ENCODE data around the gene GHRL.

The GHRL gene

DNA sequence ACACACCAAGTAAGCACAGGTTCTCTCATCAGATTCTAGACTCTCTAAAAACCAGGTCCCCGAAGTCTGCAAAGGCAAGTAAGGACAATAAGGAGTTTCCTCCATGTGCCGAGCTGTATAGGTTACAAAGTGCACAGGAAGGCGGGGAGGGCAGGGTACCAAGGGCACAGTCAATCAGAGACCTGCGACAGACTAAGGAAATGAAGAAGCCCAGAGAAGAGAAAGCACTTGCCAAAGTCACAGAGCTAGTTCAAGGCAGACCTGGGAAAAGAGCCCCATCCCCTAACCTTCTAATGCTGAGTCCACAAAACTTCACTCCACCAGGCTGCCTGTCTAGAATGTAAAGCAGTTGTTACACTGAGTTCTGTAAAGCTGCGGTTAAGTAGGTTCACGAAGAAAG is 26.5 kb upstream of the GHRL start:
- H3K36me3 ChIP-seq (replicated peaks in 1 of 2; ENCODE audit: control insufficient read depth in 2 of 2, insufficient read depth in 2 of 2, low read length in 2 of 2), result peaks cover 30 to 52% of the 10 kb centered on the region in 2 donors
- WGBS, 2 donors (ENCODE audit: extremely low coverage in 2 of 2, insufficient read length in 2 of 2, insufficient replicate concordance in 1 of 2), result no CpG with 5 or more reads among the region's 6 CpGs
- H2BK12ac ChIP-seq (ENCODE audit: low read length), result no peak overlapping the region
- no peak overlapping the region for H3K18ac ChIP-seq (ENCODE audit: low read length)
- H3K9ac ChIP-seq (ENCODE audit: low read depth, low read length, poor library complexity), result no peak overlapping the region
- H3K27ac ChIP-seq (replicated peaks; ENCODE audit: low read length), result no peak overlapping the region
- H3K4ac ChIP-seq (ENCODE audit: low read length), result no peak overlapping the region
- H3K23ac ChIP-seq (ENCODE audit: low read depth, low read length, poor library complexity), result no peak overlapping the region
- no peak overlapping the region for H2BK120ac ChIP-seq (ENCODE audit: low read depth, low read length)
- H2BK15ac ChIP-seq (ENCODE audit: low read length), result no peak overlapping the region
- H3K9me3 ChIP-seq (replicated peaks in 1 of 2; ENCODE audit: control insufficient read depth in 2 of 2, insufficient read depth in 1 of 2, low read depth in 1 of 2, low read length in 2 of 2), result no peaks in the 10 kb centered on the region
- no peak overlapping the region for H2BK5ac ChIP-seq (ENCODE audit: low read length)
- peak overlapping the region in 1 of 2 donors; percentile 99 for H3K4me3 ChIP-seq (ENCODE audit: low read length in 2 of 2)
- no peak overlapping the region for H3K14ac ChIP-seq (ENCODE audit: low read length)
- no peak overlapping the region for H3K4me2 ChIP-seq (ENCODE audit: insufficient read depth, low read length, poor library complexity, severe bottlenecking)
- peaks cover 0 to 4% (median 0%) of the 10 kb centered on the region in 3 experiments for H3K27me3 ChIP-seq (ENCODE audit: control insufficient read depth in 3 of 3, insufficient read depth in 3 of 3, low read depth in 1 of 3, low read length in 3 of 3)
- no peak overlapping the region for H2AFZ ChIP-seq (ENCODE audit: low read length)
- no peak for DNase-seq (ENCODE audit: low spot score)
- H3K79me1 ChIP-seq (ENCODE audit: low read depth, low read length), result peaks cover 4% of the 10 kb centered on the region
- H4K8ac ChIP-seq (ENCODE audit: low read depth, low read length), result no peak overlapping the region
- H3K4me1 ChIP-seq (ENCODE audit: control insufficient read depth in 2 of 2, insufficient read depth in 1 of 2, low read depth in 1 of 2, low read length in 2 of 2), result peaks cover 3 to 8% of the 10 kb centered on the region in 2 donors
- H4K91ac ChIP-seq (ENCODE audit: low read depth, low read length, poor library complexity), result no peak overlapping the region
- H2AK5ac ChIP-seq (ENCODE audit: low read depth, low read length), result no peak overlapping the region

DNA sequence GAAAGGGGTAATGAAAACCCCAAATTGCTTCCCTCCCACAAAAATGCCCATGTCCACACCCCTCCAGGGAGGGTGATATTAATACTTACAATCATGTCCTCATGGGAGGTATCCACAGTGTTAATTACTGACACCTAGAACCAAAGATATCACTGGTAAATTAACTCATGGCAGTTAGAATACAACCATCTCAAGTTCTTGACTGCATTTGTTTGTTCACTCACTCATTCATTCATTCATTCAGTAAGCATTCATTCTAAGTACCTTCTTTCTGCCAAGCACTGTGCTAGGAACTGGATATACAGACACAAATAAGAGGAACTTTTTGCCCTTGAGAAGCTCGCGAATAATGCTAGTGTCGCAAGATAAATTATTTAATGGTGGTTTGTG is 25.2 kb upstream of the GHRL start:
- no peak overlapping the region for H3K14ac ChIP-seq (ENCODE audit: low read length)
- H2AFZ ChIP-seq (ENCODE audit: low read length), result no peak overlapping the region
- no peak overlapping the region for H3K4ac ChIP-seq (ENCODE audit: low read length)
- no CpG with 5 or more reads among the region's 3 CpGs for WGBS, 2 donors (ENCODE audit: extremely low coverage in 2 of 2, insufficient read length in 2 of 2, insufficient replicate concordance in 1 of 2)
- H2AK5ac ChIP-seq (ENCODE audit: low read depth, low read length), result no peak overlapping the region
- no peak overlapping the region for H4K8ac ChIP-seq (ENCODE audit: low read depth, low read length)
- no peak overlapping the region for H2BK15ac ChIP-seq (ENCODE audit: low read length)
- no peak overlapping the region for H3K18ac ChIP-seq (ENCODE audit: low read length)
- no peak overlapping the region for H2BK12ac ChIP-seq (ENCODE audit: low read length)
- DNase-seq (ENCODE audit: low spot score), result no peak
- H4K91ac ChIP-seq (ENCODE audit: low read depth, low read length, poor library complexity), result no peak overlapping the region
- H3K9me3 ChIP-seq (replicated peaks in 1 of 2; ENCODE audit: control insufficient read depth in 2 of 2, insufficient read depth in 1 of 2, low read depth in 1 of 2, low read length in 2 of 2), result no peaks in the 10 kb centered on the region
- H3K36me3 ChIP-seq (replicated peaks in 1 of 2; ENCODE audit: control insufficient read depth in 2 of 2, insufficient read depth in 2 of 2, low read length in 2 of 2), result peaks cover 37 to 65% of the 10 kb centered on the region in 2 donors
- no peak overlapping the region for H3K9ac ChIP-seq (ENCODE audit: low read depth, low read length, poor library complexity)
- H3K4me1 ChIP-seq (ENCODE audit: control insufficient read depth in 2 of 2, insufficient read depth in 1 of 2, low read depth in 1 of 2, low read length in 2 of 2), result peaks cover 3 to 8% of the 10 kb centered on the region in 2 donors
- H3K27ac ChIP-seq (replicated peaks; ENCODE audit: low read length), result no peak overlapping the region
- no peak overlapping the region for H3K4me2 ChIP-seq (ENCODE audit: insufficient read depth, low read length, poor library complexity, severe bottlenecking)
- no peak overlapping the region for H3K4me3 ChIP-seq (ENCODE audit: low read length in 2 of 2)
- no peak overlapping the region for H2BK5ac ChIP-seq (ENCODE audit: low read length)
- H3K23ac ChIP-seq (ENCODE audit: low read depth, low read length, poor library complexity), result no peak overlapping the region
- no peaks in the 10 kb centered on the region for H3K27me3 ChIP-seq (ENCODE audit: control insufficient read depth in 3 of 3, insufficient read depth in 3 of 3, low read depth in 1 of 3, low read length in 3 of 3)
- H2BK120ac ChIP-seq (ENCODE audit: low read depth, low read length), result no peak overlapping the region
- peaks cover 4% of the 10 kb centered on the region for H3K79me1 ChIP-seq (ENCODE audit: low read depth, low read length)

- H3K9ac ChIP-seq (ENCODE audit: low read depth, low read length, poor library complexity), result no peak overlapping the region
- H4K91ac ChIP-seq (ENCODE audit: low read depth, low read length, poor library complexity), result no peak overlapping the region
- H3K14ac ChIP-seq (ENCODE audit: low read length), result no peak overlapping the region
- H3K4me3 ChIP-seq (ENCODE audit: low read length in 2 of 2), result no peak overlapping the region
- WGBS, 2 donors (ENCODE audit: extremely low coverage in 2 of 2, insufficient read length in 2 of 2, insufficient replicate concordance in 1 of 2), result no CpG with 5 or more reads among the region's 4 CpGs
- no peak overlapping the region for H2BK15ac ChIP-seq (ENCODE audit: low read length)
- H3K36me3 ChIP-seq (replicated peaks in 1 of 2; ENCODE audit: control insufficient read depth in 2 of 2, insufficient read depth in 2 of 2, low read length in 2 of 2), result peaks cover 42 to 70% of the 10 kb centered on the region in 2 donors
- H3K27me3 ChIP-seq (ENCODE audit: control insufficient read depth in 3 of 3, insufficient read depth in 3 of 3, low read depth in 1 of 3, low read length in 3 of 3), result no peaks in the 10 kb centered on the region
- no peak overlapping the region for H4K8ac ChIP-seq (ENCODE audit: low read depth, low read length)
- peaks cover 3 to 8% of the 10 kb centered on the region in 2 donors for H3K4me1 ChIP-seq (ENCODE audit: control insufficient read depth in 2 of 2, insufficient read depth in 1 of 2, low read depth in 1 of 2, low read length in 2 of 2)
- no peak overlapping the region for H2AFZ ChIP-seq (ENCODE audit: low read length)
- no peak overlapping the region for H3K4me2 ChIP-seq (ENCODE audit: insufficient read depth, low read length, poor library complexity, severe bottlenecking)
- no peak for DNase-seq (ENCODE audit: low spot score)
- no peak overlapping the region for H3K23ac ChIP-seq (ENCODE audit: low read depth, low read length, poor library complexity)
- H2BK12ac ChIP-seq (ENCODE audit: low read length), result no peak overlapping the region
- no peaks in the 10 kb centered on the region for H3K9me3 ChIP-seq (replicated peaks in 1 of 2; ENCODE audit: control insufficient read depth in 2 of 2, insufficient read depth in 1 of 2, low read depth in 1 of 2, low read length in 2 of 2)
- no peak overlapping the region for H3K4ac ChIP-seq (ENCODE audit: low read length)
- H2BK120ac ChIP-seq (ENCODE audit: low read depth, low read length), result no peak overlapping the region
- no peak overlapping the region for H2BK5ac ChIP-seq (ENCODE audit: low read length)
- H3K27ac ChIP-seq (replicated peaks; ENCODE audit: low read length), result no peak overlapping the region
- H3K79me1 ChIP-seq (ENCODE audit: low read depth, low read length), result peaks cover 4% of the 10 kb centered on the region
- H2AK5ac ChIP-seq (ENCODE audit: low read depth, low read length), result no peak overlapping the region
- no peak overlapping the region for H3K18ac ChIP-seq (ENCODE audit: low read length)
Observed at GRCh38 chr3:10317311-10317960, 24.7 kb upstream of the GHRL start.

- no CpG with 5 or more reads among the region's 4 CpGs for WGBS, 2 donors (ENCODE audit: extremely low coverage in 2 of 2, insufficient read length in 2 of 2, insufficient replicate concordance in 1 of 2)
- H3K9me3 ChIP-seq (replicated peaks in 1 of 2; ENCODE audit: control insufficient read depth in 2 of 2, insufficient read depth in 1 of 2, low read depth in 1 of 2, low read length in 2 of 2), result no peaks in the 10 kb centered on the region
- no peak for DNase-seq (ENCODE audit: low spot score)
Observed at GRCh38 chr3:10315771-10316344, 23.1 kb upstream of the GHRL start.

More at GRCh38 chr3:10315771-10316344, 23.1 kb upstream of the GHRL start:
- Histone ChIP-seq H3K4me1 (ENCODE audit: control insufficient read depth in 2 of 2, insufficient read depth in 1 of 2, low read depth in 1 of 2, low read length in 2 of 2) (peaks cover 3 to 8% of the 10 kb centered on the region in 2 donors), H3K4me3 (ENCODE audit: low read length in 2 of 2) (no peak overlapping the region), H3K79me1 (ENCODE audit: low read depth, low read length) (peaks cover 4% of the 10 kb centered on the region), H3K36me3 (replicated peaks in 1 of 2; ENCODE audit: control insufficient read depth in 2 of 2, insufficient read depth in 2 of 2, low read length in 2 of 2) (peaks cover 54 to 86% of the 10 kb centered on the region in 2 donors), H3K27me3 (ENCODE audit: control insufficient read depth in 3 of 3, insufficient read depth in 3 of 3, low read depth in 1 of 3, low read length in 3 of 3) (no peaks in the 10 kb centered on the region), H3K4ac (ENCODE audit: low read length) (no peak overlapping the region), H2AK5ac (ENCODE audit: low read depth, low read length) (no peak overlapping the region), H2BK120ac (ENCODE audit: low read depth, low read length) (no peak overlapping the region), H3K9ac (ENCODE audit: low read depth, low read length, poor library complexity) (no peak overlapping the region), H2BK12ac (ENCODE audit: low read length) (no peak overlapping the region), H3K18ac (ENCODE audit: low read length) (no peak overlapping the region), H4K91ac (ENCODE audit: low read depth, low read length, poor library complexity) (no peak overlapping the region), H3K4me2 (ENCODE audit: insufficient read depth, low read length, poor library complexity, severe bottlenecking) (no peak overlapping the region), H3K23ac (ENCODE audit: low read depth, low read length, poor library complexity) (no peak overlapping the region), H4K8ac (ENCODE audit: low read depth, low read length) (no peak overlapping the region), H3K14ac (ENCODE audit: low read length) (no peak overlapping the region), H2BK5ac (ENCODE audit: low read length) (no peak overlapping the region), H3K27ac (replicated peaks; ENCODE audit: low read length) (no peak overlapping the region), H2BK15ac (ENCODE audit: low read length) (no peak overlapping the region), H2AFZ (ENCODE audit: low read length) (no peak overlapping the region)

Measured in neuronal stem cell (in vitro differentiated cells).